Epithelial cell of umbilical artery (primary cell): Measurements from ENCODE around the gene CACNB1. TPM values are rescaled to one million over a fixed set of nuclear protein-coding genes. Genes with fewer than 3 reads are reported as not detected.

Experiments
- total RNA-seq: library from RNA; depleted of rRNA; stranded (reverse); fragments of >200 nt; gene quantifications from 2 replicates; pipeline ENCODE4 v1.2.3, GENCODE V29; 2014

CACNB1 gene
- 1.1 and 5.5 TPM in 2 replicates for total RNA-seq

GRCh38 chr17:39197380-39198185, at the start of gene CACNB1:
TSS of gene CACNB1 (minus strand) at chr17:39197669. CDS start at chr17:39197495, 174 bp downstream.

DNA sequence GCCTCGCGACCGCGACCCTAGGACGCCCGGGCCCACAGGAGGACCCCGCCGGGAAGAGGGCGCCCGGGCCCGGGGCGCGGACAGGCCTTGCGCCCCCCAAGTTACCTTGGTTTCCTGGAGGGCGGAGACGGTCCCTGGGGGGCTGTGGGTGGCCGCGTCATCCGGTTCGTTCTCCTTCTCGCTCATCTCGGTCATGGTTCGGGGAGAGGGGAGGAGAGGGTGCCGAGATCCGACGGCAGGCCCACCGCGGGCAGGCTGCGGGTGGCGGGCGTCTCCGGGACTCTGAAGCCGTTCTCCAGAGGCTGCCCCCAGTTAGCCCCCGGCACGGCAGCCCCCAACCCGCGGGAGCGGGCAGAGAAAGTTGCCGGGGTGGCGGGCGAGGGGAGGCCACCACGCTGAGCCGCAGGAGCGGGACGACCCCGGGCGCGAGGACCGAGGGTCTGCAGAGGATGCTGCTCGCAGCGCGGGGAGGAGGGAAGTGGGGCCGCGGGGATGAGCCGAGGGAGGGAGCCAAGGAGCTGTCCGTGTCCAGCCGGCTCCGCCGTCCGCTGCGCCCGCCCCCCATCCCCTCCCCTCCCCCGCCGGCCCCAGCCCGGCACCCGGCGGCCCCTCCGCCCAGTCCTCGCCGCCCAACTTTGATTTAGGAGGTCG, 28.0 kb upstream of the CACNB1 start, which contains the start of gene STAC2:
Gene STAC2, minus strand, starts transcription at position 638 of the 651 bp plus-strand sequence. Its CDS starts 443 bp downstream, at position 195.

GRCh38 chr17:39200070-39200879, 2.8 kb upstream of the CACNB1 start, which contains the start of gene RPL19:
TSS of gene RPL19 (plus strand) at chr17:39200283. CDS start at chr17:39200345, 62 bp downstream.

GRCh38 chr17:39165841-39166349, 31.6 kb downstream of the CACNB1 start, which contains the start of gene ARL5C:
TSS of gene ARL5C (minus strand) at chr17:39166161. CDS start at chr17:39165760, 401 bp downstream.

DNA sequence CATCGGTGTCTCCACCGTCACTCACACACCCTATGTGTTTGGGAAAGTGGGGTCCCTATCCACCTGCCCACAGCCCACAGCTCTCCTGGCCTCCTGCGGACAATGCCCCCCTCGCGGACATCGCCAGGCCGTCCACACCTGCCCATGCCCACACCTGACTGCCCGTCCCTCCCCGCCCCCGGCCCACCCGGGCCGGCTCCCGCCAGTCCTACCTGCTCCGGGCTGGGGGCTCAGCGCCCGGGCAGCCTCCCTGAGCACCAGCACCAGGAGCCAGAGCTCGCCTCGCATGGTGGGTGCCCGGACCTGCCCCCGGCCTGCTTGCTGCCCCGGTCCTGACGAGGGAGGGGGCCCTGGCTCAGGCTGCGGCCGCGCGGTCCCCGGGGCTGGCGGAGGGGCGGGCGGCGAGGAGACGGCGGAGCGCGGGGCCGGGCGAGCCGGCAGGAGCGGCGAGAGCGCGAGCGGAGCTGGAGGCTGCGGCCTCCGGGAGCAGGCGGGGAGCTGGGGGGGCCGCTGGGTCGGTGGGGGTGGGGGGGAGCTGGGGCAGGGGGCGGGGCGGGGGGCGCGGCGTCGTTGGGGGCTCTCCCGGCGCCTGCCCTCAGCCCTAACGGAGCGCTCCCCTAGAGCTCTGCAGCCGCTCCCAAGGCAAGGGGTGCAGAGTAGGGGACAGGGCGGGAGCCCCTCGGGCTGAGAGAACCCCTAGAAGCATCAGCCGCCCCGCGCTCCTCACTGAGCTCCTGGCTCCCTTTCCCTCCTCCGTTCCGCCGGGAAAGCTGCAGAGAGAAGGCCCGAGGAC, 46.1 kb downstream of the CACNB1 start, which contains the start of gene PLXDC1:
Gene PLXDC1, minus strand, starts transcription at position 488 of the 793 bp plus-strand sequence. Its CDS starts 200 bp downstream, at position 288.

Other genes with a start within 250 kb of the CACNB1 start
- not detected in 2 replicates for gene FBXO47, start 230.3 kb downstream of the CACNB1 start, total RNA-seq
- gene PLXDC1, start 46.0 kb downstream of the CACNB1 start, total RNA-seq = not detected in 2 replicates
- gene ARL5C, start 31.5 kb downstream of the CACNB1 start, total RNA-seq = not detected in 2 replicates
- 1,970 and 2,078 TPM in 2 replicates for gene RPL19, start 2.6 kb upstream of the CACNB1 start, total RNA-seq
- not detected in 2 replicates for gene STAC2, start 28.3 kb upstream of the CACNB1 start, total RNA-seq
- 7.8 and 12.8 TPM in 2 replicates for gene FBXL20, start 204.0 kb upstream of the CACNB1 start, total RNA-seq